H1 (cell line): ENCODE measurements around the gene ARHGEF7. TPM values are rescaled to one million over a fixed set of nuclear protein-coding genes. Genes with fewer than 3 reads are reported as not detected.

Experiments used
- CHD7 ChIP-seq: fragments of 300-600 bp; sonication (generic); IDR thresholded peaks from 2 replicates; pipeline ENCODE4 v1.7.1; 2012; ENCODE audit warnings: low read length, moderate library complexity, mild to moderate bottlenecking, inconsistent platforms; ENCODE audit not compliant: insufficient replicate concordance
- CTCF ChIP-seq, 3 experiments: IDR thresholded peaks; 1 replicate in 2 of 3; 2 replicates in 1 of 3; pipeline versions ENCODE4 v1.5.1 to v1.6.1; 2011; ENCODE audit warnings: low read length in 3 of 3, mild to moderate bottlenecking in 3 of 3, inconsistent platforms in 2 of 3, low read depth in 1 of 3, moderate library complexity in 1 of 3; ENCODE audit not compliant: insufficient read depth in 1 of 3; ENCODE audit errors: control extremely low read depth in 1 of 3
- polyA plus RNA-seq, 7 experiments: library from polyadenylated mRNA; depleted of rRNA in 3 of 7; stranded (reverse) in 5 of 7; unstranded in 2 of 7; fragments of >200 nt in 5 of 7; fragments of 200-250 nt in 2 of 7; gene quantifications; 1 replicate in 5 of 7; 2 replicates in 1 of 7; 4 replicates in 1 of 7; pipeline versions ENCODE4 v1.2.1 to v1.2.3, GENCODE V29; 2011 to 2013; ENCODE audit warnings: missing spikeins in 2 of 7, mixed read lengths in 2 of 7
- total RNA-seq: library from RNA; stranded (reverse); fragmentation: NEBNext Ultra II Directional; extraction: Animal tissue kit (Norgen Biotek cat#: 25700); gene quantifications from 2 replicates; pipeline ENCODE4 v1.2.1, GENCODE V29; 2021

The ARHGEF7 gene
- total and polyA plus RNA-seq, 2 of the 8 experiments (the other 6 are each of a cell fraction or from before 2014, with no cell fraction given): 26.2 to 56.5 TPM

GRCh38 chr13:111314852-111315251 lies 199.7 kb downstream of the ARHGEF7 start (continued):
- TF ChIP-seq CHD7 (no peak), CTCF (IDR thresholded peaks at IDR 0.05; ENCODE audit: control extremely low read depth in 1 of 3, insufficient read depth in 1 of 3, low read depth in 1 of 3, low read length in 3 of 3) (no peak)
